Gastroesophageal sphincter (tissue), 4 donors: ENCODE measurements around the gene ENAM. TPM values are rescaled to one million over a fixed set of nuclear protein-coding genes. Genes with fewer than 3 reads are reported as not detected.
"Not testable (repeated sequence)": the region's sequence is repeated elsewhere in the genome, so short reads cannot be mapped to it uniquely, and the experiment has no call there.

Experiments used
- ATAC-seq: fragments of 150-250 bp; one replicate; pipeline ENCODE4 v1.9.1; 2016; ENCODE audit warnings: mild to moderate bottlenecking, moderate library complexity
- H3K27ac ChIP-seq, 4 donors: fragments of 200-600 bp; sonication (generic) in 3 of 4; 1 replicate in 3 of 4; 2 replicates in 1 of 4; pipeline ENCODE4 v1.5.1; 2016 to 2019
- H3K27me3 ChIP-seq: fragments of 200-600 bp; sonication (generic); one replicate; pipeline ENCODE4 v1.5.1; 2019
- H3K36me3 ChIP-seq, 2 donors: fragments of 200-600 bp; sonication (generic); one replicate each; pipeline ENCODE4 v1.5.1; 2019; ENCODE audit warnings: control low read depth in 1 of 2
- H3K4me1 ChIP-seq, 3 donors: fragments of 200-600 bp; sonication (generic); 1 replicate in 2 of 3; 2 replicates in 1 of 3; pipeline ENCODE4 v1.5.1; 2016 to 2019; ENCODE audit warnings: control low read depth in 2 of 3
- H3K4me3 ChIP-seq, 2 donors: fragments of 200-600 bp; sonication (generic); one replicate each; pipeline ENCODE4 v1.5.1; 2019; ENCODE audit warnings: mild to moderate bottlenecking in 1 of 2, moderate library complexity in 1 of 2
- H3K9me3 ChIP-seq, 3 donors: fragments of 200-600 bp; sonication (generic); one replicate each; pipeline ENCODE4 v1.5.1; 2017 to 2019; ENCODE audit warnings: control low read depth in 2 of 3
- EP300 ChIP-seq: sonication (generic); formaldehyde crosslinking; IDR thresholded peaks from one replicate; pipeline ENCODE4 v1.6.1; 2017; ENCODE audit warnings: antibody characterized with exemption, mild to moderate bottlenecking
- POLR2A ChIP-seq, 2 donors: fragments of 450-650 bp; IDR thresholded peaks; one replicate each; pipeline ENCODE4 v1.6.1; 2017; ENCODE audit warnings: antibody characterized with exemption in 2 of 2, mild to moderate bottlenecking in 2 of 2, moderate library complexity in 1 of 2
- POLR2AphosphoS5 ChIP-seq: sonication (generic); formaldehyde crosslinking; IDR thresholded peaks from one replicate; pipeline ENCODE4 v1.6.1; 2017; ENCODE audit warnings: antibody characterized with exemption
- WGBS, 2 donors: methylation state at CpG; one replicate each; pipeline ENCODE4 v1.1.5; 2018; ENCODE audit warnings: low coverage in 1 of 2; 5-methylcytosine and 5-hydroxymethylcytosine counted together
- total RNA-seq, 4 donors: library from RNA; depleted of rRNA; stranded (reverse); fragments of >200 nt; gene quantifications; one replicate each; pipeline ENCODE4 v1.1.0, GENCODE V29; 2016
- TF ChIP-seq, protein P1 (sequence below), 4 experiments: fragments of 200-600 bp in 2 of 4; fragments of 450-650 bp in 2 of 4; sonication (generic) in 1 of 4; IDR thresholded peaks; one replicate each; pipeline ENCODE4 v1.5.1; 2017 to 2019; ENCODE audit warnings: antibody characterized with exemption in 4 of 4, mild to moderate bottlenecking in 2 of 4, moderate library complexity in 2 of 4

The ENAM gene
- total RNA-seq, 4 donors from 2014 or later = 0.16 to 0.54 TPM; not detected in 2

DNA sequence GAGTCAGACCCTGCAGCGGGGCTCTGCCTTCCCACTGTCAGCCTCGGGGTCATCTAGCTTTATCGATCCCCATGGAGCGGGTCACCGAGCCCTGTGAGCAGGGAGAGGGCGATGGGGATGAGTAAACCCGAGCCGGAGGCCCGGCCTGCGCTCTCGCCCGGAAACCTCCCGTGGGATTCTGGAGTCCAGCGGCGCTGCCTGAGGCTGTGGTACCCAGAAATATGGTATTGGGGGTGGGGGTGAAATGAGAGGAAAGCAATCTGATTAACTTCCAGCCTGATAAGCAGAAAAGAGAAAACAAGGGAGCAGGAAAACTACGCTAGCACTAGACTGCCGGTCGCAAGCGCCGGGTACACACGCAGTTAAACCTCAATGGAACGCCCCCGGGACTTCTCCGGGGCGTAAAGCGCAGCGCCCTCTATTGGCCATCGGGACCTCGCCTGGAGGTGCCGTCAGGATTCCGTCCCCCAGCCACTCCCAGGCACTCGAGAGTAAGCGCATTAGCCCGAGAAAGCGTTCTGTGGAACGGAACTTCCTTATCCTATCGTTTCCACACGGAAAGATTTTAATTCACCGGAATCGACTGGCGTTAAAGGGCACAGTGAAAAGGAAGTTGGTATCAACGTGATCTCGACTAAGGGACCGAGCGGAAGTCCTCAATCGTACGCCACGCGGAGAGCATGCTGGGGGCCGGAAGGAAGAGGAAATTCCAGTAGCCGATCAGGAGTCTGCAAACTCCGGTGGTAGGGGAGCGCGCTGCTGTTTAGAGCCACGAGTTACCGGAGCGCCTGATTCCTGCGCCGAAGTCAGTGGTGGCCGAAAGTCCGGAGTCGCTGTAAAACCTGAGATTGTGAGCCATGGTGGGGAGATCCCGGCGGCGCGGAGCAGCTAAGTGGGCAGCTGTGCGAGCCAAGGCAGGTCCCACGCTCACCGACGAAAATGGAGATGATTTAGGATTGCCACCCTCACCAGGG is 59.6 kb downstream of the ENAM start, which contains the start of gene UTP3:
UTP3 (plus strand) TSS at position 712 of the 974 bp plus-strand sequence; CDS start at position 858, 146 bp downstream.
- Histone ChIP-seq H3K9me3 (no peaks in the 10 kb centered on the region), H3K27ac (peak within 1 kb of the TSS; percentile 80 to 94 (median 92)), H3K4me1 (peaks cover 4 to 49% (median 18%) of the 10 kb centered on the region in 3 donors), H3K4me3 (peak within 1 kb of the TSS; percentile 86 to 96), H3K27me3 (no peaks in the 10 kb centered on the region), H3K36me3 (peaks cover 0 to 23% of the 10 kb centered on the region in 2 donors)
- TF ChIP-seq POLR2A (IDR thresholded peaks at IDR 0.05) (peak; percentile 37 to 66), POLR2AphosphoS5 (peak; percentile 84), EP300 (no peak)
- TF ChIP-seq, protein P1, sequence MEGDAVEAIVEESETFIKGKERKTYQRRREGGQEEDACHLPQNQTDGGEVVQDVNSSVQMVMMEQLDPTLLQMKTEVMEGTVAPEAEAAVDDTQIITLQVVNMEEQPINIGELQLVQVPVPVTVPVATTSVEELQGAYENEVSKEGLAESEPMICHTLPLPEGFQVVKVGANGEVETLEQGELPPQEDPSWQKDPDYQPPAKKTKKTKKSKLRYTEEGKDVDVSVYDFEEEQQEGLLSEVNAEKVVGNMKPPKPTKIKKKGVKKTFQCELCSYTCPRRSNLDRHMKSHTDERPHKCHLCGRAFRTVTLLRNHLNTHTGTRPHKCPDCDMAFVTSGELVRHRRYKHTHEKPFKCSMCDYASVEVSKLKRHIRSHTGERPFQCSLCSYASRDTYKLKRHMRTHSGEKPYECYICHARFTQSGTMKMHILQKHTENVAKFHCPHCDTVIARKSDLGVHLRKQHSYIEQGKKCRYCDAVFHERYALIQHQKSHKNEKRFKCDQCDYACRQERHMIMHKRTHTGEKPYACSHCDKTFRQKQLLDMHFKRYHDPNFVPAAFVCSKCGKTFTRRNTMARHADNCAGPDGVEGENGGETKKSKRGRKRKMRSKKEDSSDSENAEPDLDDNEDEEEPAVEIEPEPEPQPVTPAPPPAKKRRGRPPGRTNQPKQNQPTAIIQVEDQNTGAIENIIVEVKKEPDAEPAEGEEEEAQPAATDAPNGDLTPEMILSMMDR (IDR thresholded peaks at IDR 0.05) = peak; percentile 81 to 96 (median 88)
- WGBS, 2 donors = 0 to 1% methylated on average over 5 to 21 of the region's 70 CpGs
- ATAC-seq = peak; percentile 97

DNA sequence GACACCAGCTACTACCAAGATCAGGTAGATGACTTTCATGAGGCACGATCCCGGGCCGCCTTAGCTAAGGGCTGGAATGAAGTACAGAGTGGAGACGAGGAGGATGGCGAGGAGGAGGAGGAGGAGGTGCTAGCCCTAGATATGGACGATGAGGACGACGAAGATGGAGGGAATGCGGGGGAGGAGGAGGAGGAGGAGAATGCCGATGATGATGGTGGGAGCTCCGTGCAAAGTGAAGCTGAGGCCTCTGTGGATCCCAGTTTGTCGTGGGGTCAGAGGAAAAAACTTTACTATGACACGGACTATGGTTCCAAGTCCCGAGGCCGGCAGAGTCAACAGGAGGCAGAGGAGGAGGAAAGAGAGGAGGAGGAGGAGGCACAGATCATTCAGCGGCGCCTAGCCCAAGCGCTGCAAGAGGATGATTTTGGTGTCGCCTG is 60.3 kb downstream of the ENAM start:
- WGBS, 2 donors = 1 to 3% methylated on average over 14 to 19 of the region's 19 CpGs
- no peak for ATAC-seq

DNA sequence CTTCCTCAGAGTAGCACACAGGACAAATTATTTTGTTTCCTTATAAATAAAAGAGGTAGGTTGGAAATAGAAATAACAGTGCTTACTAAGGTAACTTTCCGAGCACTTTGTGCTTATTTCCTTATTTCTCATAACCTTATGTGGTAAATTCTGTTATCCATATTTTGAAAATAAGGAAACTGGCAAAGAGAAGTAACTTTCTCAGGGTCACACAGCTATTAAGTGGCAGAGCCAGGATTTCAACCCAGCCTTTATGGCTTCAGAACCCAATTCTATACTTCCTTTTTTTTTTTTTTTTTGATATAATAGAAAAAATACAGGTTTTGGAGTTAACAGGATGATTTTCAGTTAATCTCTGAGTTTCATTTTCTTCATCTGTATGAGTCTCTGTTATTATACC is 63.1 kb downstream of the ENAM start:
- Histone ChIP-seq H3K27ac (no peak overlapping the region), H3K36me3 (peaks cover 0 to 23% of the 10 kb centered on the region in 2 donors), H3K27me3 (no peaks in the 10 kb centered on the region), H3K9me3 (no peaks in the 10 kb centered on the region), H3K4me1 (peaks cover 4 to 49% (median 18%) of the 10 kb centered on the region in 3 donors), H3K4me3 (no peak overlapping the region)
- TF ChIP-seq EP300 (no peak), POLR2A (IDR thresholded peaks at IDR 0.05) (no peak), POLR2AphosphoS5 (no peak)
- TF ChIP-seq, protein P1 (IDR thresholded peaks at IDR 0.05) = no peak
- no peak for ATAC-seq
- 72 to 75% methylated on average over 1 of the region's 1 CpG for WGBS, 2 donors

More for the DNA sequence above, 60.3 kb downstream of the ENAM start:
- H3K9me3 ChIP-seq = no peaks in the 10 kb centered on the region
- peaks cover 4 to 49% (median 18%) of the 10 kb centered on the region in 3 donors for H3K4me1 ChIP-seq
- H3K4me3 ChIP-seq = peak overlapping the region; percentile 86 to 96
- no peaks in the 10 kb centered on the region for H3K27me3 ChIP-seq
- no peak for TF ChIP-seq POLR2A (IDR thresholded peaks at IDR 0.05)
- no peak for TF ChIP-seq POLR2AphosphoS5
- TF ChIP-seq, protein P1 (IDR thresholded peaks at IDR 0.05) = no peak
- TF ChIP-seq EP300 = no peak
- H3K27ac ChIP-seq = peak overlapping the region; percentile 76 to 94 (median 92)
- H3K36me3 ChIP-seq = peaks cover 0 to 23% of the 10 kb centered on the region in 2 donors

DNA sequence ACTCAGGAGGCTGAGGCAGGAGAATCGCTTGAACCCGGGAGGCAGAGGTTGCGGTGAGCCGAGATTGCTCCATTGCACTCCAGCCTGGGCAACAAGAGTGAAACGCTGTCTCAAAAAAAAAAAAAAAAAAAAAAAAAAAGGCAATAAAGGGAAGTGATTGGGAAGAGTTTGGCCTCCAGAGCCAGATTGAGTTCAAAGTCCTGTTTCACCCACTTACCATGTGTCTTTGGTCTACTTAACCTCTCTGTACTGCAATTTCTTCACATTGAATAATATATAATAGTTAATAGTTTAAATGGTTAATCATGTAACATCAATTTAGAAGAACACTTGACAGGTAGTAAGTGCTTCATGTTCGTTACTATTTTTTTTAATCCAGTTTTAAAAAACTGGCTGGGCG is 66.1 kb downstream of the ENAM start:
- H3K27ac ChIP-seq, H3K27me3 ChIP-seq, H3K9me3 ChIP-seq, ATAC-seq, H3K4me3 ChIP-seq: not testable (repeated sequence)
- 80 to 98% methylated on average over 1 to 7 of the region's 7 CpGs for WGBS, 2 donors
- Histone ChIP-seq H3K4me1 (peaks cover 2 to 32% (median 13%) of the 10 kb centered on the region in 3 donors), H3K36me3 (peaks cover 0 to 23% of the 10 kb centered on the region in 2 donors)

Other genes starting within 250 kb of the ENAM start
- gene SMR3B, start 245.6 kb upstream of the ENAM start, total RNA-seq = not detected
- gene OPRPN, start 230.8 kb upstream of the ENAM start, total RNA-seq = not detected
- not detected for gene MUC7, start 156.5 kb upstream of the ENAM start, total RNA-seq
- 1 to 10 TPM in 1 of 4 donors, not detected in 3; 1.2 TPM for gene AMTN, start 110.2 kb upstream of the ENAM start, total RNA-seq
- gene AMBN, start 36.5 kb upstream of the ENAM start, total RNA-seq = not detected
- gene JCHAIN, start 37.8 kb downstream of the ENAM start, total RNA-seq = 10 to 100 TPM in 1 of 4 donors, 1 to 10 TPM in 2, not detected in 1; 2.3 to 24.6 (median 7.8) TPM
- gene UTP3, start 59.8 kb downstream of the ENAM start, total RNA-seq = 10 to 100 TPM; 20.9 to 30.8 (median 24.0) TPM
- 10 to 100 TPM; 40.4 to 57.7 (median 49.7) TPM for gene RUFY3, start 93.2 kb downstream of the ENAM start, total RNA-seq
- gene GRSF1, start 211.1 kb downstream of the ENAM start, total RNA-seq = 10 to 100 TPM; 60.7 to 73.5 (median 63.5) TPM